ENCODE data around the gene KIF11. TPM values are rescaled to one million over a fixed set of nuclear protein-coding genes. Genes with fewer than 3 reads are reported as not detected.

Gene KIF11
- total and polyA plus RNA-seq, 9 of the 15 experiments (the other 6 are each of a cell fraction or from before 2014, with no cell fraction given) = 11.3 to 54.4 (median 29.2) TPM

DNA sequence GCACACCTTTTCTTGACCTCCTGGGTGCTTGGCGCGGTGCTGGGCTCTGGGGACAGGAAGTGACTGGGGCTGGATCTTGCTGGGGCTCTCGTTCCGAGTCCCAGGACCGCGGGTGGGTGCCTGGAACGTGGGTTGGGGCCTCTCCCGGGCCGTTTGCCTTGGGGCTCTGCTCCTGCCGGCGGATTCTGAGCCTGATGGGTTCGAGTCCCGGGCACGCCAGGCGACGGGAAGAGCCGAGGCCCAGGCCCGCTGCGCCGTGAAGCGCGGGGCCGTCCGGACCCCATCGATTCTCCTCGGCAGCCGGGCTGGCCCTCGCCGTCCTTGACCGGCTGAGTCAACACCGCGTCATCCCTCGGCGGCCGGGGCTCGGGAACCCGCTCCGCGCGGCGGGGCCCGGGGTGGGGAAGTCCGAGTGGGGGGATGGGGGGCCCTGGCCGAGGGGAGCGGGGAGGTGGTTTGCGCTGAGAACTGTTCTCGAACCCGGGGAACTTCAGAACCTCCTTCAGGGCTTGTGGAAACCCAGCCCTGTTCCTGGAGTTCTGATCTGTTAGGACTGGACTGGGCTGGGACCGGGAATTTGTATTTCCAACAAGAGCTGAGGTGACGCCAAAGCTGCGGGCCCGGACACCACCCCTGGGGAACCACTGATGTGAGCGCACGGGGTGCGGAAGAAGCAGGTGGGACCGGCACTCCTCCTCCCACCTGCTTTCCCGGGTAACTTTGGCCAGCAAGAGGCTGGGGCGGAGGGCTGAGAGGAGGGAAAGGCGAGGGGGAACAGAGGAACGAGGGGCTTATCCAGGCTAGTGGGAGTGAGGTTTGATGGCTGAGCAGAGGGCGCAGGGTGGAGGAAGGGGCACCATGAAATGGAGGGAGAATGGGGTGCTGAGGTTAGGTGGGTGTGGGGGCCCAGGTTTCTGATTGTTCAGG, 103.0 kb downstream of the KIF11 start (continued):
- peak in 1 of 2 experiments; percentile 24; a peak in 1 of 4 replicates for TF ChIP-seq HDAC1 (IDR thresholded peaks at IDR 0.05)
- TF ChIP-seq RBM15 (IDR thresholded peaks at IDR 0.05; ENCODE audit: insufficient read depth, low read length) = no peak
- TF ChIP-seq, protein P1, sequence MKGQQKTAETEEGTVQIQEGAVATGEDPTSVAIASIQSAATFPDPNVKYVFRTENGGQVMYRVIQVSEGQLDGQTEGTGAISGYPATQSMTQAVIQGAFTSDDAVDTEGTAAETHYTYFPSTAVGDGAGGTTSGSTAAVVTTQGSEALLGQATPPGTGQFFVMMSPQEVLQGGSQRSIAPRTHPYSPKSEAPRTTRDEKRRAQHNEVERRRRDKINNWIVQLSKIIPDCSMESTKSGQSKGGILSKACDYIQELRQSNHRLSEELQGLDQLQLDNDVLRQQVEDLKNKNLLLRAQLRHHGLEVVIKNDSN (CRISPR knock-in tag; IDR thresholded peaks at IDR 0.05) = no peak
- TF ChIP-seq, protein P2, sequence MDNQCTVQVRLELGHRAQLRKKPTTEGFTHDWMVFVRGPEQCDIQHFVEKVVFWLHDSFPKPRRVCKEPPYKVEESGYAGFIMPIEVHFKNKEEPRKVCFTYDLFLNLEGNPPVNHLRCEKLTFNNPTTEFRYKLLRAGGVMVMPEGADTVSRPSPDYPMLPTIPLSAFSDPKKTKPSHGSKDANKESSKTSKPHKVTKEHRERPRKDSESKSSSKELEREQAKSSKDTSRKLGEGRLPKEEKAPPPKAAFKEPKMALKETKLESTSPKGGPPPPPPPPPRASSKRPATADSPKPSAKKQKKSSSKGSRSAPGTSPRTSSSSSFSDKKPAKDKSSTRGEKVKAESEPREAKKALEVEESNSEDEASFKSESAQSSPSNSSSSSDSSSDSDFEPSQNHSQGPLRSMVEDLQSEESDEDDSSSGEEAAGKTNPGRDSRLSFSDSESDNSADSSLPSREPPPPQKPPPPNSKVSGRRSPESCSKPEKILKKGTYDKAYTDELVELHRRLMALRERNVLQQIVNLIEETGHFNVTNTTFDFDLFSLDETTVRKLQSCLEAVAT (IDR thresholded peaks at IDR 0.05) = peak; percentile 79 to 84; a peak in 3 of 4 replicates
- TF ChIP-seq, protein P3, sequence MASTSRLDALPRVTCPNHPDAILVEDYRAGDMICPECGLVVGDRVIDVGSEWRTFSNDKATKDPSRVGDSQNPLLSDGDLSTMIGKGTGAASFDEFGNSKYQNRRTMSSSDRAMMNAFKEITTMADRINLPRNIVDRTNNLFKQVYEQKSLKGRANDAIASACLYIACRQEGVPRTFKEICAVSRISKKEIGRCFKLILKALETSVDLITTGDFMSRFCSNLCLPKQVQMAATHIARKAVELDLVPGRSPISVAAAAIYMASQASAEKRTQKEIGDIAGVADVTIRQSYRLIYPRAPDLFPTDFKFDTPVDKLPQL (IDR thresholded peaks at IDR 0.05; ENCODE audit: extremely low read depth, insufficient read length) = no peak
- TF ChIP-seq, protein P4, sequence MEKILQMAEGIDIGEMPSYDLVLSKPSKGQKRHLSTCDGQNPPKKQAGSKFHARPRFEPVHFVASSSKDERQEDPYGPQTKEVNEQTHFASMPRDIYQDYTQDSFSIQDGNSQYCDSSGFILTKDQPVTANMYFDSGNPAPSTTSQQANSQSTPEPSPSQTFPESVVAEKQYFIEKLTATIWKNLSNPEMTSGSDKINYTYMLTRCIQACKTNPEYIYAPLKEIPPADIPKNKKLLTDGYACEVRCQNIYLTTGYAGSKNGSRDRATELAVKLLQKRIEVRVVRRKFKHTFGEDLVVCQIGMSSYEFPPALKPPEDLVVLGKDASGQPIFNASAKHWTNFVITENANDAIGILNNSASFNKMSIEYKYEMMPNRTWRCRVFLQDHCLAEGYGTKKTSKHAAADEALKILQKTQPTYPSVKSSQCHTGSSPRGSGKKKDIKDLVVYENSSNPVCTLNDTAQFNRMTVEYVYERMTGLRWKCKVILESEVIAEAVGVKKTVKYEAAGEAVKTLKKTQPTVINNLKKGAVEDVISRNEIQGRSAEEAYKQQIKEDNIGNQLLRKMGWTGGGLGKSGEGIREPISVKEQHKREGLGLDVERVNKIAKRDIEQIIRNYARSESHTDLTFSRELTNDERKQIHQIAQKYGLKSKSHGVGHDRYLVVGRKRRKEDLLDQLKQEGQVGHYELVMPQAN (IDR thresholded peaks at IDR 0.05; ENCODE audit: borderline replicate concordance) = 0 out of 2 replicates have a peak, but pooled peaks have one; percentile 35
- no peak for TF ChIP-seq KLF6 (CRISPR knock-in tag; IDR thresholded peaks at IDR 0.05; ENCODE audit: borderline replicate concordance)
- TF ChIP-seq KAT8 (IDR thresholded peaks at IDR 0.05; ENCODE audit: low read depth) = no peak
- no peak for TF ChIP-seq KDM1A (IDR thresholded peaks at IDR 0.05)
- no peak for TF ChIP-seq NCOA4 (IDR thresholded peaks at IDR 0.05; ENCODE audit: partially characterized antibody)
- TF ChIP-seq, protein P5, sequence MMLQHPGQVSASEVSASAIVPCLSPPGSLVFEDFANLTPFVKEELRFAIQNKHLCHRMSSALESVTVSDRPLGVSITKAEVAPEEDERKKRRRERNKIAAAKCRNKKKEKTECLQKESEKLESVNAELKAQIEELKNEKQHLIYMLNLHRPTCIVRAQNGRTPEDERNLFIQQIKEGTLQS (IDR thresholded peaks at IDR 0.05) = peak; percentile 58
- TF ChIP-seq, protein P5 (CRISPR knock-in tag; conservative IDR thresholded peaks at IDR 0.05) = no peak
- TF ChIP-seq, protein P6, sequence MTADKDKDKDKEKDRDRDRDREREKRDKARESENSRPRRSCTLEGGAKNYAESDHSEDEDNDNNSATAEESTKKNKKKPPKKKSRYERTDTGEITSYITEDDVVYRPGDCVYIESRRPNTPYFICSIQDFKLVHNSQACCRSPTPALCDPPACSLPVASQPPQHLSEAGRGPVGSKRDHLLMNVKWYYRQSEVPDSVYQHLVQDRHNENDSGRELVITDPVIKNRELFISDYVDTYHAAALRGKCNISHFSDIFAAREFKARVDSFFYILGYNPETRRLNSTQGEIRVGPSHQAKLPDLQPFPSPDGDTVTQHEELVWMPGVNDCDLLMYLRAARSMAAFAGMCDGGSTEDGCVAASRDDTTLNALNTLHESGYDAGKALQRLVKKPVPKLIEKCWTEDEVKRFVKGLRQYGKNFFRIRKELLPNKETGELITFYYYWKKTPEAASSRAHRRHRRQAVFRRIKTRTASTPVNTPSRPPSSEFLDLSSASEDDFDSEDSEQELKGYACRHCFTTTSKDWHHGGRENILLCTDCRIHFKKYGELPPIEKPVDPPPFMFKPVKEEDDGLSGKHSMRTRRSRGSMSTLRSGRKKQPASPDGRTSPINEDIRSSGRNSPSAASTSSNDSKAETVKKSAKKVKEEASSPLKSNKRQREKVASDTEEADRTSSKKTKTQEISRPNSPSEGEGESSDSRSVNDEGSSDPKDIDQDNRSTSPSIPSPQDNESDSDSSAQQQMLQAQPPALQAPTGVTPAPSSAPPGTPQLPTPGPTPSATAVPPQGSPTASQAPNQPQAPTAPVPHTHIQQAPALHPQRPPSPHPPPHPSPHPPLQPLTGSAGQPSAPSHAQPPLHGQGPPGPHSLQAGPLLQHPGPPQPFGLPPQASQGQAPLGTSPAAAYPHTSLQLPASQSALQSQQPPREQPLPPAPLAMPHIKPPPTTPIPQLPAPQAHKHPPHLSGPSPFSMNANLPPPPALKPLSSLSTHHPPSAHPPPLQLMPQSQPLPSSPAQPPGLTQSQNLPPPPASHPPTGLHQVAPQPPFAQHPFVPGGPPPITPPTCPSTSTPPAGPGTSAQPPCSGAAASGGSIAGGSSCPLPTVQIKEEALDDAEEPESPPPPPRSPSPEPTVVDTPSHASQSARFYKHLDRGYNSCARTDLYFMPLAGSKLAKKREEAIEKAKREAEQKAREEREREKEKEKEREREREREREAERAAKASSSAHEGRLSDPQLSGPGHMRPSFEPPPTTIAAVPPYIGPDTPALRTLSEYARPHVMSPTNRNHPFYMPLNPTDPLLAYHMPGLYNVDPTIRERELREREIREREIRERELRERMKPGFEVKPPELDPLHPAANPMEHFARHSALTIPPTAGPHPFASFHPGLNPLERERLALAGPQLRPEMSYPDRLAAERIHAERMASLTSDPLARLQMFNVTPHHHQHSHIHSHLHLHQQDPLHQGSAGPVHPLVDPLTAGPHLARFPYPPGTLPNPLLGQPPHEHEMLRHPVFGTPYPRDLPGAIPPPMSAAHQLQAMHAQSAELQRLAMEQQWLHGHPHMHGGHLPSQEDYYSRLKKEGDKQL (CRISPR knock-in tag; IDR thresholded peaks at IDR 0.05; ENCODE audit: borderline replicate concordance) = no peak
- TF ChIP-seq CBX2 (IDR thresholded peaks at IDR 0.05; ENCODE audit: insufficient read depth, low read length, poor library complexity, severe bottlenecking) = no peak

Data from K562 (cell line).